Ishikawa (cell line): ENCODE data around the gene HOXB6.
A peak's percentile ranks its signal among the peaks of the same experiment; 100 is the strongest.

ENCODE experiments used
- CEBPB ChIP-seq: IDR thresholded peaks from 2 replicates; pipeline ENCODE4 v1.6.1; 2012
- CREB1 ChIP-seq: IDR thresholded peaks from 2 replicates; pipeline ENCODE4 v1.6.1; 2012; ENCODE audit warnings: low read depth
- EGR1 ChIP-seq: IDR thresholded peaks from 2 replicates; pipeline ENCODE4 v1.6.1; 2012
- EP300 ChIP-seq: IDR thresholded peaks from 2 replicates; pipeline ENCODE4 v1.6.1; 2012; ENCODE audit warnings: borderline replicate concordance
- FOXM1 ChIP-seq: IDR thresholded peaks from 2 replicates; pipeline ENCODE4 v1.6.1; 2012; ENCODE audit warnings: low read depth, borderline replicate concordance
- MAX ChIP-seq: IDR thresholded peaks from 2 replicates; pipeline ENCODE4 v1.6.1; 2012
- NFIC ChIP-seq: IDR thresholded peaks from 2 replicates; pipeline ENCODE4 v1.6.1; 2012
- RAD21 ChIP-seq: IDR thresholded peaks from 2 replicates; pipeline ENCODE4 v1.6.1; 2012; ENCODE audit warnings: low read depth
- TAF1 ChIP-seq: IDR thresholded peaks from 2 replicates; pipeline ENCODE4 v1.6.1; 2012; ENCODE audit warnings: low read depth, mild to moderate bottlenecking
- TCF12 ChIP-seq: IDR thresholded peaks from 2 replicates; pipeline ENCODE4 v1.6.1; 2012; ENCODE audit warnings: low read depth
- TEAD4 ChIP-seq: IDR thresholded peaks from 2 replicates; pipeline ENCODE4 v1.6.1; 2012
- YY1 ChIP-seq: IDR thresholded peaks from 2 replicates; pipeline ENCODE4 v1.6.1; 2012; ENCODE audit warnings: low read depth
- ZBTB7A ChIP-seq: IDR thresholded peaks from 2 replicates; pipeline ENCODE4 v1.6.1; 2012; ENCODE audit warnings: low read depth
- TF ChIP-seq, protein P1 (sequence below): IDR thresholded peaks from 2 replicates; pipeline ENCODE4 v1.6.1; 2012
- TF ChIP-seq, protein P2 (sequence below): IDR thresholded peaks from 2 replicates; pipeline ENCODE4 v1.6.1; 2012; ENCODE audit warnings: low read depth, mild to moderate bottlenecking

The HOXB6 gene

DNA sequence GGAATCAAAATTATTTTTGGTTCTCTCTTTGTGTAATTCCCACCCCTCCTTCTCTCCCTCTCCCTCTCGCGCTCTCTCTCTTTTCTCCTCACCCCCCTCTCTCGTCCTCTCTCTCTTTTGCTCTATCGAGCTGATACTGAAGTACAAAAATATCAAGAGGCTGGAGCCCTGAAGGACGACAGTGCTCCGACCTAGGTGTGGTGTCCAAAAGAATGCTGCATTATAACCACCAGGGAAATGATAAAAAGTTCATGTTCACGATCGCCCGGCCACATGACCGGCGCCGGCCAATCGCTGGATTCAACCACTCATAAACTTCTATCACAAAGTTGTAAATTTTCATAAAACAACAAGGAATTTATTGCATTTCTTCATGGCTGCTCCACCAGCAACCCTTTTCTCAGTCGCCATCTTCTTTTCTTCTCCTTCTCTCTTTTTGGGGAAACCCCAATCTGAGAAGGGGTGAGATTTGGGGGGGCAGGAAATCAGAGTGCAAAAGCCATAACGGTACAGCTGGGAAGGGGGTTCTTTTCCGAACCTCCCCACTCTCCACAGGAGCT lies at the start of gene HOXB6:
Gene HOXB6 (minus strand): TSS at position 217 of the 560 bp plus-strand sequence. CDS start 6,836 bp downstream, outside the sequence.
- no peak for TF ChIP-seq CREB1
- no peak for TF ChIP-seq MAX
- TF ChIP-seq EGR1 = no peak
- no peak; the same call in 1 of the 2 replicates for TF ChIP-seq FOXM1
- TF ChIP-seq, protein P1, sequence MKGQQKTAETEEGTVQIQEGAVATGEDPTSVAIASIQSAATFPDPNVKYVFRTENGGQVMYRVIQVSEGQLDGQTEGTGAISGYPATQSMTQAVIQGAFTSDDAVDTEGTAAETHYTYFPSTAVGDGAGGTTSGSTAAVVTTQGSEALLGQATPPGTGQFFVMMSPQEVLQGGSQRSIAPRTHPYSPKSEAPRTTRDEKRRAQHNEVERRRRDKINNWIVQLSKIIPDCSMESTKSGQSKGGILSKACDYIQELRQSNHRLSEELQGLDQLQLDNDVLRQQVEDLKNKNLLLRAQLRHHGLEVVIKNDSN = peak; percentile 86
- TF ChIP-seq YY1 = 0 out of 2 replicates have a peak, but pooled peaks have one; percentile 13

DNA sequence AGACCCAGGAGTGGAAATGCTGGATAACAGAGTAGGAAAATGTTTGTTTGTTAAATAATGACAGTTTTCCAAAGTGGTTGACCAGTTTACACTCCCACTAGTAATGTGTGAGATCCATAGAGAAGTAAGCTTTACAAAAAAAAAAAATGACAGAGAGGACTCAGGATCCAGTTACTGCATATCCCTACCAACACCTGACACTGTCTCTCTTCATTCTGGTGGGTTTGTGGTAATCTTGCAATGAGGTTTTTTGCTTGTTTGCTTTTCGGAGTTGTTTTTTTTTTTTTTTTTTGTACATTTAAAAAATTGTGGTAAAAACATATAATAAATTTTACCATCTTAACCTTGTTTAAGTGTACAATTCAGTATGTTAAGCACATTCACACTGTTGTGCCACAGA lies 45.0 kb upstream of the HOXB6 start:
- TF ChIP-seq YY1 = no peak
- no peak for TF ChIP-seq MAX
- no peak for TF ChIP-seq NFIC
- no peak for TF ChIP-seq FOXM1
- TF ChIP-seq RAD21 = no peak

DNA sequence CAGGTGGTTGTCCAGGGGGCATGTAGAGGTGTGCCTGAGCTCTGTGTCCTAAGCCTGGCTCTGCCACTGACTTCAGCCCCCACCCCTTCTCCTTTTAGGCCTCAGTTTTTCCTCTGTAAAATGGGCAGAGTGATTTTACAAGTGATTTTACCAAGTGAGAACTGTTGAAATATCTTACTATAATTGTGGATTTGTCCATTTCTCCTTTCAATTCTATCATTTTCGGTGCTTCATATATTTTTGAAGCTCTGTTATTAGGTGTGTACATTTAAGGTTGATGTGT lies 43.1 kb upstream of the HOXB6 start:
- TF ChIP-seq, protein P2, sequence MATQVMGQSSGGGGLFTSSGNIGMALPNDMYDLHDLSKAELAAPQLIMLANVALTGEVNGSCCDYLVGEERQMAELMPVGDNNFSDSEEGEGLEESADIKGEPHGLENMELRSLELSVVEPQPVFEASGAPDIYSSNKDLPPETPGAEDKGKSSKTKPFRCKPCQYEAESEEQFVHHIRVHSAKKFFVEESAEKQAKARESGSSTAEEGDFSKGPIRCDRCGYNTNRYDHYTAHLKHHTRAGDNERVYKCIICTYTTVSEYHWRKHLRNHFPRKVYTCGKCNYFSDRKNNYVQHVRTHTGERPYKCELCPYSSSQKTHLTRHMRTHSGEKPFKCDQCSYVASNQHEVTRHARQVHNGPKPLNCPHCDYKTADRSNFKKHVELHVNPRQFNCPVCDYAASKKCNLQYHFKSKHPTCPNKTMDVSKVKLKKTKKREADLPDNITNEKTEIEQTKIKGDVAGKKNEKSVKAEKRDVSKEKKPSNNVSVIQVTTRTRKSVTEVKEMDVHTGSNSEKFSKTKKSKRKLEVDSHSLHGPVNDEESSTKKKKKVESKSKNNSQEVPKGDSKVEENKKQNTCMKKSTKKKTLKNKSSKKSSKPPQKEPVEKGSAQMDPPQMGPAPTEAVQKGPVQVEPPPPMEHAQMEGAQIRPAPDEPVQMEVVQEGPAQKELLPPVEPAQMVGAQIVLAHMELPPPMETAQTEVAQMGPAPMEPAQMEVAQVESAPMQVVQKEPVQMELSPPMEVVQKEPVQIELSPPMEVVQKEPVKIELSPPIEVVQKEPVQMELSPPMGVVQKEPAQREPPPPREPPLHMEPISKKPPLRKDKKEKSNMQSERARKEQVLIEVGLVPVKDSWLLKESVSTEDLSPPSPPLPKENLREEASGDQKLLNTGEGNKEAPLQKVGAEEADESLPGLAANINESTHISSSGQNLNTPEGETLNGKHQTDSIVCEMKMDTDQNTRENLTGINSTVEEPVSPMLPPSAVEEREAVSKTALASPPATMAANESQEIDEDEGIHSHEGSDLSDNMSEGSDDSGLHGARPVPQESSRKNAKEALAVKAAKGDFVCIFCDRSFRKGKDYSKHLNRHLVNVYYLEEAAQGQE = no peak
- TF ChIP-seq CEBPB (no peak), TAF1 (no peak), ZBTB7A (no peak), EGR1 (no peak), RAD21 (no peak), FOXM1 (no peak), CREB1 (no peak), TCF12 (no peak), TEAD4 (no peak), NFIC (no peak), EP300 (no peak), YY1 (no peak), MAX (no peak)
- TF ChIP-seq, protein P1 = no peak

DNA sequence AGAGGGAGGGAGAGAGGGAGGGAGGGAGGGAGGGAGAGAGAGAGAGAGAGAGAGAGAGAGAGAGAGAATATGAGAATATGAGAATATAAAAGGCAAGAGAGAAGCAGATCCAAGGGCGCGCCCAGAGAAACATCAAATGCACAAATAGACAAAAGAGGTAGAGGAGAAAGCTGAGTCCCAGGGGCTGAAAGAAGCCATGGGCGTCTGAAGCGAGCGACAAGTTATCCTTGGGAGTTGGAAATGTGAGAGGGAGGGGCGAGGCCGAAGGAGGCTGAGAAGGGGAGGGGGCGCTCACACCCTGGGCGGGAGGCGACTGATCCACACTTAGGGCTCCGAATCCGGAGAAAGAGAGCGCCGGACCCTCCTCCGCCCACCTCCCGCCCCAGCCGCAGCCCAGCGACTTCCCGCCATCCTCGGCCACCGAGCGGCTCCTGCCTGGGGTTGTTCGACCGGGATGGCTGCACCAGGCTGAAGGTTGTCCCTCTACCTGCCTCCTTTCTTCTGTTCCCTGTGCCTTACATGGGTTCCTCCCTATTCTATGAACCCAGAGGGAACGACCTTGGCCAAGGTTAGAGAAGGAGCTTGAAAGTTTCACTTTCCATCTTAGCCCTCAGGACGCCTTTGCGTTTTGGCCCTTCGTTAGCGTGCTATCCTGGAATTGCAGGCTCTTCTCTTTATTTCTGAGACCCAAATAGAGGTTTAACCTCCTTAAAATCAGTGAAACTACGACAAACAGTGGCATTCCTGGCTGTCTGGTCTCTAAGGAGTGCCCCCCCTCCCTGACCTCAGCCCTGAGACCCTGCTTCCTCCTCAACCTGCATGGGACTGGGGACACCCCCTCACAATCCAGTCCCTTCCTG lies 42.5 kb upstream of the HOXB6 start:
- TF ChIP-seq MAX (no peak), FOXM1 (no peak), TEAD4 (no peak), TAF1 (no peak), CREB1 (no peak), TCF12 (no peak), NFIC (no peak), EP300 (no peak), YY1 (no peak), RAD21 (no peak), ZBTB7A (no peak), CEBPB (no peak), EGR1 (no peak)
- TF ChIP-seq, protein P2 = no peak
- TF ChIP-seq, protein P1 = no peak
